Breast epithelium (tissue), 3 donors: ENCODE data around the gene PLS1.

ENCODE experiments used
- POLR2A ChIP-seq: fragments of 450-650 bp; IDR thresholded peaks from one replicate; pipeline ENCODE4 v1.6.1; 2016; ENCODE audit warnings: antibody characterized with exemption, mild to moderate bottlenecking, moderate library complexity
- POLR2AphosphoS5 ChIP-seq, 3 donors: sonication (generic); formaldehyde crosslinking; IDR thresholded peaks; one replicate each; pipeline ENCODE4 v1.6.1; 2017; ENCODE audit warnings: antibody characterized with exemption in 3 of 3
- TF ChIP-seq, protein P1 (sequence below), 3 donors: fragments of 450-650 bp; IDR thresholded peaks; one replicate each; pipeline ENCODE4 v1.5.1; 2016 to 2017; ENCODE audit warnings: antibody characterized with exemption in 3 of 3, mild to moderate bottlenecking in 3 of 3, moderate library complexity in 3 of 3

DNA sequence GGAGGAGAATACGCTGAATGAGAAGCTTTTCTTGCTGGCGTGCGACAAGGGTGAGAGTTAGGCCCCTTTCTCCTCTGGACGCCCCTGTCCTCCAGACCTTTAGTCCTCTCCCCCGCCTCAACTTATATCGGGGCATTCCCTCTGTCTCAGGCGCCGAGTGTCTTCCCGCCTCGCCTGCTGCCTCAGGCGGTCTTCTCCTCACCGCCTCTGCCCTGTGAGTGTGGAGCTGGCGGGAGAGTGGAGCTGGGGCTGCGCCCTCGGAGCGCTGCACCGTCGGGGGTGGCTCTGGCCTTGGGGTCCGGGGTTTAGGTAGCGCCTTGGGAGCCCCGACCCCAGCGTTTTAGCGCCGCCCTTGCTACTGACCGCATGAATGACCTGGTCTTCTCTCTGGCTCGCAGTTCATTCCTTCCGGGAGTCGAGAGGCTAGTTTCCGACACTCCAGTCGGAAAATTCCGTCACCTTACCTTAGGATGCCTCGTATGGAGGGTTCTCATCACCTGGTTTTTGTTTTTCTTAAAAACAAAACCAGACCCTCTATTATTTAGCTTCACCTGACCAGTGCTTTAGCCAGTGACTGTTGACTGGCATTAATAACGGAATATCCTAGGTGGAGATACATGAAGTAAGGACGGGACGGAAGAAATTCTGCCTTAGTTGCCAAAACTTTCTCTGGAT is 128.6 kb downstream of the PLS1 start:
- TF ChIP-seq, protein P1, sequence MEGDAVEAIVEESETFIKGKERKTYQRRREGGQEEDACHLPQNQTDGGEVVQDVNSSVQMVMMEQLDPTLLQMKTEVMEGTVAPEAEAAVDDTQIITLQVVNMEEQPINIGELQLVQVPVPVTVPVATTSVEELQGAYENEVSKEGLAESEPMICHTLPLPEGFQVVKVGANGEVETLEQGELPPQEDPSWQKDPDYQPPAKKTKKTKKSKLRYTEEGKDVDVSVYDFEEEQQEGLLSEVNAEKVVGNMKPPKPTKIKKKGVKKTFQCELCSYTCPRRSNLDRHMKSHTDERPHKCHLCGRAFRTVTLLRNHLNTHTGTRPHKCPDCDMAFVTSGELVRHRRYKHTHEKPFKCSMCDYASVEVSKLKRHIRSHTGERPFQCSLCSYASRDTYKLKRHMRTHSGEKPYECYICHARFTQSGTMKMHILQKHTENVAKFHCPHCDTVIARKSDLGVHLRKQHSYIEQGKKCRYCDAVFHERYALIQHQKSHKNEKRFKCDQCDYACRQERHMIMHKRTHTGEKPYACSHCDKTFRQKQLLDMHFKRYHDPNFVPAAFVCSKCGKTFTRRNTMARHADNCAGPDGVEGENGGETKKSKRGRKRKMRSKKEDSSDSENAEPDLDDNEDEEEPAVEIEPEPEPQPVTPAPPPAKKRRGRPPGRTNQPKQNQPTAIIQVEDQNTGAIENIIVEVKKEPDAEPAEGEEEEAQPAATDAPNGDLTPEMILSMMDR (IDR thresholded peaks at IDR 0.05), result no peak
- no peak for TF ChIP-seq POLR2A
- peak in 1 of 3 donors; percentile 10 for TF ChIP-seq POLR2AphosphoS5 (IDR thresholded peaks at IDR 0.05)
